HUES6 (cell line): ENCODE results near the gene CREB3L4.

Experiments
- H3K27ac ChIP-seq: 2 replicates; pipeline ENCODE4 v1.7.0; 2013; ENCODE audit warnings: low read depth, mild to moderate bottlenecking, low read length, inconsistent platforms
- H3K27me3 ChIP-seq: 2 replicates; pipeline ENCODE4 v1.6.1; 2013; ENCODE audit warnings: low read length; ENCODE audit not compliant: control insufficient read depth, insufficient read depth
- H3K36me3 ChIP-seq: 2 replicates; pipeline ENCODE4 v1.6.1; 2013; ENCODE audit warnings: low read length; ENCODE audit not compliant: control insufficient read depth, insufficient read depth
- H3K4me1 ChIP-seq: 2 replicates; pipeline ENCODE4 v1.6.1; 2013; ENCODE audit warnings: low read length; ENCODE audit not compliant: control insufficient read depth, insufficient read depth
- H3K4me3 ChIP-seq: 2 replicates; pipeline ENCODE4 v1.5.1; 2013; ENCODE audit warnings: low read depth, low read length
- H3K9ac ChIP-seq: one replicate; pipeline ENCODE4 v1.6.1; 2013; ENCODE audit warnings: mild to moderate bottlenecking, low read length
- H3K9me3 ChIP-seq: 2 replicates; pipeline ENCODE4 v1.6.1; 2013; ENCODE audit warnings: low read depth, low read length; ENCODE audit not compliant: control insufficient read depth, insufficient read depth

Gene CREB3L4, protein sequence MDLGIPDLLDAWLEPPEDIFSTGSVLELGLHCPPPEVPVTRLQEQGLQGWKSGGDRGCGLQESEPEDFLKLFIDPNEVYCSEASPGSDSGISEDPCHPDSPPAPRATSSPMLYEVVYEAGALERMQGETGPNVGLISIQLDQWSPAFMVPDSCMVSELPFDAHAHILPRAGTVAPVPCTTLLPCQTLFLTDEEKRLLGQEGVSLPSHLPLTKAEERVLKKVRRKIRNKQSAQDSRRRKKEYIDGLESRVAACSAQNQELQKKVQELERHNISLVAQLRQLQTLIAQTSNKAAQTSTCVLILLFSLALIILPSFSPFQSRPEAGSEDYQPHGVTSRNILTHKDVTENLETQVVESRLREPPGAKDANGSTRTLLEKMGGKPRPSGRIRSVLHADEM

DNA sequence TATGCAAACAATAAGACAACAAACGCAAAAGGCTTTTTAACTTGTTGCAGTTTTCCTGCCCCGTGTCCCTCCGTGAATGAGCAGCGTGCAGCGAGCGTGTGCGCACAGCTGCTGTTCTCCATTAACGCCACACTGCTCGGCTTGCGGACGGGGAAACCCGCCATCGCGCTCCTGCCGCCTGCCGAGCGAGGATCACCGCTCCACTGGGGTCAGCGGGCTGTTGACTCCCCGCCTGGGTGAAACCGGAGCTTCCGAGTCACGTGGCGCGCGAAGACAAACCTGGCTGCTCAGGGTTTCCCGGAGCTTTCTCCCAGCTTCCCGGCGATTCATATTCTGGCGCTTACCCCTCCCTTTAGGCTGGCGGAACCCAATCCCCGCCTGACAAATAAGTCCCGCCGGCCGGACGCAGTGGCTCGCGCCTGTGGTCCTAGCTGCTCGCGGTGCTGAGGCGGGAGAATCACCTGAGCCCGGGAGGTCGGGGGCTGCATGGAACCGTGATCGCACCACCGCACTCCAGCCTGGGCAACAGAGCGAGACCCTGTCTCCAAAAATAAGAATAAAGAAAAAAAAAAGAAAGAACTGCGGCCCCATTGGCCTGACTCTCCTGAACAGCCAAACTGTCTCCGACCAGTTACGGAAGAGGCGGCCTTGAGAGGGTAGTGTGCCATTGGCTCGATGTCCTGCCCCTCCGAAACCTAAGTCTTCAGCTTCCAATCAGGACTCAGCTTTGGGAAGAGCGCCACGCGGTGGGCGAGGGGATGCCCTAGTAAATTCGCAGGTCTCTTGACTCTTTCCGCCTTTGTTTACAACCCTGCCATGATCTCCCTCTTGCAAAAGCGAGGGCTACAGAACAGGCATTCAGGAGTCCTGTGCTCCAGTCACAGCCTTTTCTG lies at the start of gene CREB3L4:
Gene CREB3L4 (plus strand): TSS at position 796 of the 893 bp plus-strand sequence. CDS start 624 bp downstream, outside the sequence.
- H3K4me3 ChIP-seq = peak within 1 kb of the TSS; percentile 78
- H3K9me3 ChIP-seq = no peaks in the 10 kb centered on the region
- peak within 1 kb of the TSS; percentile 81 for H3K27ac ChIP-seq
- no peaks in the 10 kb centered on the region for H3K27me3 ChIP-seq
- peaks cover 8% of the 10 kb centered on the region for H3K4me1 ChIP-seq
- H3K9ac ChIP-seq = peak within 1 kb of the TSS; percentile 82
- no peaks in the 10 kb centered on the region for H3K36me3 ChIP-seq

DNA sequence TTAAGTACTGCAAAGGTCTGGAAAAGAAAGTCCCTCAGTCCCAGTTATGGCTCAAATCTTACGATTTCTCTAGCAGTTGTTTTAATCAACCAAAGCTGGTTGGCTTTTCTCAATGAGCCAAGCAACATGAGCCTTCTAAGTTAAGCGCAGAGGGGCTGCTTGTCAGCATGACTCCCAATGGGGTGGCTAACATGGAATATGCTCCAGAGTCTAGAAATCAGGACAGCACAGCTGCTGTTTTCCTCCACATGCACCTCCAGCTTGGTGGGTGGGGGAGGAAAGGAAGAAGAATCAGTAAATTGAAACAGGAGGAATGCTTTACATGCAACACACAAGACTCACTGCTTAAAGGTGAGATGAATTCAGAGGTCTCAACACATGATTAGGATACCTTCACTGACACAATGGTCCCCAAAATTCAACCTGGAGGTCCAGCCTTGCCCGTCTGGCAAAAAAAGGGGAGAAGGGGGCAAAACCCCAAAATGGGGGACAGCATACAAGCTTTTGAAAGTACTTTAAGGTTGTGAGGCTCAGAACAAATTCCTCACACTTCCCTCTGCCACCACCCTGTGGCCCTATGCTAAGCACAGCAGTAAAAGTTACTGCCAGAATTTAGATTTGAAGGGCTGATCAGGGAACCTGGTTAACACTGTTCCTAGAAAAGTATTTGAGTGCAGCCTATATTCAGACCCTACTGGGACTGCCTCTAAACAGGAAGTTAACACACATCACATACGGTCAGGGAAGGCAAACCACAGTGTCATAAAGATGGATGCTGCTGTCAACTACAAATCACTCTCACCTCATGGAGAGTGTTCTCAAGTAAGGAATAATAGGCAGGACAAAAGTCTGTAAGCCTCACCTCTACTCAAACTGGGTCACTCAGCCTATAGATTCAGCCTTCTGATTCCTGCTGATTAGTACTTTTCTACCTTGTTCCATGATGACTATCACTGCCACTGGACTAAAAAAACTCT lies 47.5 kb upstream of the CREB3L4 start:
- Histone ChIP-seq H3K4me3 (peak overlapping the region; percentile 83), H3K9ac (peak overlapping the region; percentile 30), H3K9me3 (no peaks in the 10 kb centered on the region), H3K27me3 (no peaks in the 10 kb centered on the region), H3K36me3 (peaks cover 17% of the 10 kb centered on the region), H3K27ac (no peak overlapping the region), H3K4me1 (peaks cover 17% of the 10 kb centered on the region)

DNA sequence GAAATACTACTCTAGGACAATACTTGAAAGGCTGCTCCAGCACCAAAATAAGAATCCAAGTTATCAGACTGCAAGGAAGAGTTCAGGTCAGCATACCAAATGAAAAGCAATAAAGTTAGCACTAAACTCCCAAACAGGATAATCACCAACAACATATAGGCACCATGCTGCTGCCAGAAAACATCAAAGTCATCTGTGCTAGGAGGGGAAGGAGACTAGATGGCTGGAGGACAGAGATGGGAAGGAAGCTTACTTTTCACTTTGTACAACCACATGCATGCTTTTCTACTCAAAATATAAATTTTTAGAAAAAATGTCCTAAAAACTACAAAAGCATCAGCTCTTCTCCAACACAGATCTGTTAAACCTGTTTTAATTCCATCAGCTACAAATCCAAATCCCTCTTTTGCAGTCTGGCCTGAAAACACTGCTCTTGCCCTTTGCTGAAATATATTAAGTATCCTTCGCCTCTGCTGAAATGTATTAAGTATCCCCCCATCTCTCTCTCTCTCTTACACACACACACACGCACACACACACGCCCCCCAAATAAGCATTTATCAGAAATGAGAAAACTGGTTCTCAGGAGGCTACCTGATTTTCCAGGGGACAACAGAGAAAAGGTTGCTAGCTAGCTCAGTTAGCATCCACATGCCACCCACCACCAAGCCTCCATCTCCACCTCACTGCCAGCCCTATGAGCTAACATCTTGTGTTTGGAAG lies 46.5 kb upstream of the CREB3L4 start:
- peak overlapping the region; percentile 90 for H3K9ac ChIP-seq
- peaks cover 15% of the 10 kb centered on the region for H3K36me3 ChIP-seq
- no peaks in the 10 kb centered on the region for H3K27me3 ChIP-seq
- peak overlapping the region; percentile 79; the same call in 1 of the 2 replicates for H3K27ac ChIP-seq
- no peaks in the 10 kb centered on the region for H3K9me3 ChIP-seq
- peak overlapping the region; percentile 83 for H3K4me3 ChIP-seq
- peaks cover 17% of the 10 kb centered on the region for H3K4me1 ChIP-seq

DNA sequence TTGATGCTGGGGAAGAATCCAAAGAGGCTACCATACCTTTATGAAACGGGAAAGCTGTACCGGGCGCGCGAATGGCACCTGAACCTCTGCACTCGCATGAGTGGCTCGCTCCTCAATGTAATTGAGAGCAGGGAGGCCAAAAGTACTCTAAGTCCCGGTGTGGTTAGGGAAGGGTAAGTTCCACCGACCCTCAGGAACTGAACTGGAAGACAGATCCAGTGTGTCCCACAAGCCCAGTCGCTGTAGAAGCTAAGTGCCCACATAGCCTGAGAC lies 46.0 kb upstream of the CREB3L4 start:
- Histone ChIP-seq H3K36me3 (peaks cover 13% of the 10 kb centered on the region), H3K4me1 (peaks cover 17% of the 10 kb centered on the region), H3K9me3 (no peaks in the 10 kb centered on the region), H3K27ac (peak overlapping the region; percentile 79; the same call in 1 of the 2 replicates), H3K4me3 (peak overlapping the region; percentile 83), H3K9ac (peak overlapping the region; percentile 90), H3K27me3 (no peaks in the 10 kb centered on the region)

DNA sequence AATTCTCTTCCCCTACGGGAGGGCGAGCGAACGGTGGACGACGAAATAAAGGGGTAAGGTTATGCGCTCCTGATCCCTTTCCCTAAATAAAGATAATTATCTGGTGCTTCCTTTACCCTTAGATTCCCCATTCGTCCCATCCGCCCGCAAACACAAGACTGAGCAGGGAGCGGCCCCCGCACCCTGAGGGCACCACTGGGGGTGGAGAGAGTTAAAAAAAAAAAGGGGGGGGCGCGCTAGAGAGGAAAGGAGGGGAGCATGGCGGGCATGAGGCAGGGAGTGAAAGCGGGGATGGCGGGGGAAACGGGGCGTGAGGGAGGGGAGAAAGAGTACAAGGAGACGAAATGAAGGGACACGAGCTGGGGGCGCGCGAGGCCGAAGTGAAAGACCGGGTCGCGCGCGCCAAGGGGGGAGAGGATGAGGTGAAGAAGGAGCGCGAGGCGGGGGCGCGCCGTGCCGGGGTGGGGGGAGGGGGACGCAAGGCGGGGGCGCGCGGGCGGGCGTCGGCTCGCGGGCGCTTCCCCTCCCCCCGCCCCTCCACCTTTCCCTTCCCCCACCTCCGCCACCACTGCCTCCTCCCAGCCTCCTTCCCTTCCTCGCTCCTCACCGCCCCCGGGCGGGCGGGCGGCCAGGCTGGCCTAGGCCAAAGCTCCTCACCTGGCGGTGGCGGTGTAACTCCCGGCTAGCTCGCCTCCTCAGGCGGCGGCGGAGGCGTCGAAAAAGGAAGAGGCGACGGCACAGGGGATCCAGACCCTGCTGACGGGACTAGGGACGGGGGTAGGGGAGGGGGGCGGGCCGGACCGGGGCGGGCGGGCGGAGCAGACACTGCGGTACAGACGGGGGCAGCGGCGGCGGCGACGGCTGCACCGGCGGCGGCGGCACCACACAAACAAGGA lies 45.4 kb upstream of the CREB3L4 start:
- peaks cover 17% of the 10 kb centered on the region for H3K4me1 ChIP-seq

DNA sequence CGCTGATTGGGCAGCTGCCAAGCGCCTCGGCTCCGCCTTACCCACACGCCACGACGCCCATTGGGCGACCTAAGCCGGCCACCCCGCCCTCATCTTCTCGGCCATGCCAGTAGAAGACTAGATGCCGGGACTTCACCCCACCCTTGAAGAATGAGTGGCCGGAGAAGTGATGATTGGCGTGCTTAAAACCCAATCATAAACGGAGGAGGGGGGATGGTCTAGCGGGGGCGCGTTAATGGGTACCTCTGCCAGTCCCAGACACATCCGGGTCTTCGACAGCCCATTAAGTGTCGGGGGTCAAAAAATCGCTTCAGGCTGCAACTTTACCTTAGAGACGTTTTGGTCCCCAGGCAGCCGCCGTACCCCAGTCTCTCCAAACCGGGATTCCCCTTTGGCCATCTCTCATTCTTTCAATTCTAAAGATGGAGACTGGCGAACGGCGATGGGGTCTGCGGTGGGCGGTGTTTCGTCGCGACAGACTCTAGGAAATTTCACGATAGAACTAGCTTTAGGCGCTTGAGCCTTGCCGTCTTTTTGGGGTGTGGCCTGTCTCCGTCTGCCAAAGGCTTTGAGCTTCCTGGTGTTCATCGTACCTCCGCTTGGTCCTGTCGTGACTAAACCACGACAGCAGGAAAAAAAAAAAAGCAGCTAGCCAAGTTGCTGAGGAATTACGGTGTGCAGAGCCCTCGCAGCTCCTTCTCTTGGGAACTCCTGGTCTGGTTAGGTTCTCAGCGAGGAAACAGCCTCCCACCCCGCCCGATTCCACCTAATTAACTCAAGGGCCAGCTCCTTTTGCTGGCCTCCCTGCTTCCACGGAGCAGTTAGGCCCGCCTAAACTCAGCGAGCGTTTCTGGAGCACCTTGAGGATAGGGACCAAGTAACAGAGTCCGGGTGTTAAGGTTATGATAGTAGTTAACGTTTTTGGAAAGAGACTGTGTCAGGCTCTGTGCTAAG lies 44.5 kb upstream of the CREB3L4 start, which contains the start of gene GATAD2B:
Gene GATAD2B (minus strand): TSS at position 1 of the 954 bp plus-strand sequence. CDS start 94,625 bp downstream, outside the sequence.
- Histone ChIP-seq H3K4me1 (peaks cover 17% of the 10 kb centered on the region), H3K9ac (peak within 1 kb of the TSS; percentile 90), H3K4me3 (peak within 1 kb of the TSS; percentile 83), H3K9me3 (no peaks in the 10 kb centered on the region), H3K27ac (peak within 1 kb of the TSS; percentile 79; the same call in 1 of the 2 replicates), H3K27me3 (no peaks in the 10 kb centered on the region), H3K36me3 (peaks cover 9% of the 10 kb centered on the region; the same call in 1 of the 2 replicates)

More for the DNA sequence above, 45.4 kb upstream of the CREB3L4 start:
- Histone ChIP-seq H3K27me3 (no peaks in the 10 kb centered on the region), H3K9me3 (no peaks in the 10 kb centered on the region), H3K4me3 (peak overlapping the region; percentile 83), H3K9ac (peak overlapping the region; percentile 90), H3K36me3 (peaks cover 13% of the 10 kb centered on the region), H3K27ac (peak overlapping the region; percentile 79; the same call in 1 of the 2 replicates)

DNA sequence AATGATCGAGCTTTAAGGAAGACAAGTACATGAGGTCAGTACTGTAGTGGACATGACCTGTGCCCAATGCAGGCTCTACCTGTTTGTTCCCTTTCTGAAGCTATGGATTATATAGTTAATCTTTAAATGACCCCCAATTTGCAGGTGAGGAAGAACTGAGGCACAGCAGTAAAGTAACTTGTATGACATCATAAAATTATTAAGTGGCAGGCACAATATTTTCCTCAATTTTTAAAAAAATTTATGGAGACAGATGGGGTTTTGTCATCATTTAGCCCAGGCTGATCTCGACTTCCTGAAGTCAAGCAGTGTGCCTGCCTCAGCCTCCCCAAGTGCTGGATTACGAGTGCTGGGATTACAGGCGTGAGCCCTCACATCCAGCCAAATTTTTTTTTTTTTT lies 41.3 kb upstream of the CREB3L4 start:
- Histone ChIP-seq H3K4me3 (no peak overlapping the region), H3K27ac (no peak overlapping the region), H3K9ac (no peak overlapping the region), H3K9me3 (no peaks in the 10 kb centered on the region), H3K4me1 (no peaks in the 10 kb centered on the region), H3K27me3 (no peaks in the 10 kb centered on the region), H3K36me3 (peaks cover 22% of the 10 kb centered on the region)

DNA sequence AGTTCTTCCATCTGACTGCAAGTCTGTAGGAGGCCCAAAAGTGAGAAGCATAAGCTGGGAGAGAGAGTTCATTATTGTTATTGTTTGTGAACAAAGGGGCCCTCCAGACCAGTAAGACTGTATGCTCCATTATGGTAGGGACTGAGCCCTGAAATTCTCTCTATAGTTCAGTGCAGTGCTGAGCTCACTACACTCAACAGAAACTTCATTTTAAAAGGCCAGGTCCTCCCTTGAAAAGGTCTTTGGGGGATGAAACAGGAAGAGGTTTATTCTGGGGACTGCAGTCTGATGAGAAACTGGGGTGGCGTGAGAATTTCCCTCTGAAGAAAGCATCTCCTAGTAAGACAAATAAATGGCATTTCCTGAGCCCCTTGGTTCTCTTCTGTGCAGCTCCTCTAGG lies 39.5 kb upstream of the CREB3L4 start:
- Histone ChIP-seq H3K4me1 (no peaks in the 10 kb centered on the region), H3K9me3 (no peaks in the 10 kb centered on the region), H3K4me3 (no peak overlapping the region), H3K9ac (no peak overlapping the region), H3K36me3 (peaks cover 37% of the 10 kb centered on the region), H3K27me3 (no peaks in the 10 kb centered on the region), H3K27ac (no peak overlapping the region)
